GM12892 (cell line): ENCODE measurements around the gene NEXMIF.

Experiments used
- POLR2A ChIP-seq: IDR thresholded peaks from 2 replicates; pipeline ENCODE4 v1.6.1; 2011; ENCODE audit warnings: low read depth, low read length, control low read depth
- POLR2AphosphoS5 ChIP-seq: IDR thresholded peaks from 2 replicates; pipeline ENCODE4 v1.6.1; 2011; ENCODE audit warnings: low read depth, low read length, control low read depth

GRCh38 chrX:74774988-74775387 lies 150.3 kb downstream of the NEXMIF start:
- TF ChIP-seq POLR2AphosphoS5 (no peak), POLR2A (no peak)
